K562 (cell line): ENCODE results near the gene ZNF598. TPM values are rescaled to one million over a fixed set of nuclear protein-coding genes. Genes with fewer than 3 reads are reported as not detected.

Source experiments
- CCAR2 ChIP-seq: fragments of 200-400 bp; formaldehyde crosslinking; IDR thresholded peaks from 2 replicates; pipeline ENCODE4 v1.6.1; 2017; ENCODE audit warnings: mild to moderate bottlenecking, low read depth, low read length
- EHMT2 ChIP-seq: fragments of 450-650 bp; IDR thresholded peaks from 2 replicates; pipeline ENCODE4 v1.6.1; 2018; ENCODE audit warnings: antibody characterized with exemption
- ERF ChIP-seq: fragments of 450-650 bp; formaldehyde crosslinking; IDR thresholded peaks from 2 replicates; pipeline ENCODE4 v1.4.0; 2020; ENCODE audit warnings: mild to moderate bottlenecking, mixed read lengths
- GATAD2A ChIP-seq: fragments of 450-650 bp; IDR thresholded peaks from 2 replicates; pipeline ENCODE4 v1.6.1; 2017
- KDM4B ChIP-seq, 2 experiments: fragments of 450-650 bp in 1 of 2; sonication (generic) in 1 of 2; IDR thresholded peaks; 2 replicates each; pipeline ENCODE4 v1.6.1; 2016 to 2017; ENCODE audit warnings: borderline replicate concordance in 2 of 2, antibody characterized with exemption in 1 of 2, low read depth in 1 of 2, mild to moderate bottlenecking in 1 of 2
- KLF10 ChIP-seq: fragments of 250-450 bp; sonication (Bioruptor Pico); IDR thresholded peaks from 2 replicates; pipeline ENCODE4 v1.6.1; 2021; ENCODE audit warnings: matching md5 sums
- MGA ChIP-seq: fragments of 450-650 bp; IDR thresholded peaks from 2 replicates; pipeline ENCODE4 v1.6.1; 2016; ENCODE audit warnings: mild to moderate bottlenecking, moderate library complexity
- PPARD ChIP-seq: fragments of 250-450 bp; sonication (Bioruptor Pico); IDR thresholded peaks from 2 replicates; pipeline ENCODE4 v1.8.0; 2022; ENCODE audit warnings: inconsistent platforms, mild to moderate bottlenecking, moderate library complexity
- SMARCB1 ChIP-seq: IDR thresholded peaks from 2 replicates; pipeline ENCODE4 v1.6.1; 2011; ENCODE audit warnings: improper control_type of control experiment, low read depth; ENCODE audit not compliant: insufficient read length
- SRSF7 ChIP-seq: fragments of 200-400 bp; formaldehyde crosslinking; optimal IDR thresholded peaks from 2 replicates; pipeline ENCODE3; 2017; ENCODE audit warnings: mild to moderate bottlenecking, low read depth, low read length
- ZNF263 ChIP-seq: sonication (generic); formaldehyde crosslinking; IDR thresholded peaks from 2 replicates; pipeline ENCODE4 v1.8.0; 2022; ENCODE audit warnings: mild to moderate bottlenecking, missing genetic modification reagents, borderline replicate concordance
- ZNF717 ChIP-seq: fragments of 250-450 bp; sonication (Bioruptor Pico); IDR thresholded peaks from 2 replicates; pipeline ENCODE4 v1.5.0; 2021
- polyA plus RNA-seq, 8 experiments: library from polyadenylated mRNA; depleted of rRNA in 4 of 8; stranded (reverse) in 5 of 8; unstranded in 3 of 8; fragments of >200 nt; fragmentation: Nextera tagmentation in 2 of 8; fragmentation: Illumina TruSeq in 1 of 8; extraction: Ambion mirVana in 2 of 8; extraction: Trizol in 1 of 8; gene quantifications; 2 replicates each; pipeline versions ENCODE4 v1.2.1 to v1.2.3, GENCODE V29; 2011 to 2014; ENCODE audit warnings: inconsistent platforms in 1 of 8, missing spikeins in 1 of 8
- total RNA-seq, 7 experiments: library from RNA; depleted of rRNA in 6 of 7; stranded (reverse); fragments of >200 nt in 6 of 7; fragmentation: Illumina TruSeq in 2 of 7; extraction: Trizol in 2 of 7; gene quantifications; 2 replicates each; pipeline versions ENCODE4 v1.2.1 to v1.2.3, GENCODE V29; 2011 to 2021; ENCODE audit warnings: low replicate concordance in 1 of 7
- TF ChIP-seq, protein P1 (sequence below): fragments of 450-650 bp; formaldehyde crosslinking; IDR thresholded peaks from 2 replicates; pipeline ENCODE4 v1.4.0; 2020; ENCODE audit warnings: mild to moderate bottlenecking, moderate library complexity

ZNF598 gene
- total and polyA plus RNA-seq, 9 of the 15 experiments (the other 6 are each of a cell fraction or from before 2014, with no cell fraction given): 0.11 to 115 (median 29.6) TPM

DNA sequence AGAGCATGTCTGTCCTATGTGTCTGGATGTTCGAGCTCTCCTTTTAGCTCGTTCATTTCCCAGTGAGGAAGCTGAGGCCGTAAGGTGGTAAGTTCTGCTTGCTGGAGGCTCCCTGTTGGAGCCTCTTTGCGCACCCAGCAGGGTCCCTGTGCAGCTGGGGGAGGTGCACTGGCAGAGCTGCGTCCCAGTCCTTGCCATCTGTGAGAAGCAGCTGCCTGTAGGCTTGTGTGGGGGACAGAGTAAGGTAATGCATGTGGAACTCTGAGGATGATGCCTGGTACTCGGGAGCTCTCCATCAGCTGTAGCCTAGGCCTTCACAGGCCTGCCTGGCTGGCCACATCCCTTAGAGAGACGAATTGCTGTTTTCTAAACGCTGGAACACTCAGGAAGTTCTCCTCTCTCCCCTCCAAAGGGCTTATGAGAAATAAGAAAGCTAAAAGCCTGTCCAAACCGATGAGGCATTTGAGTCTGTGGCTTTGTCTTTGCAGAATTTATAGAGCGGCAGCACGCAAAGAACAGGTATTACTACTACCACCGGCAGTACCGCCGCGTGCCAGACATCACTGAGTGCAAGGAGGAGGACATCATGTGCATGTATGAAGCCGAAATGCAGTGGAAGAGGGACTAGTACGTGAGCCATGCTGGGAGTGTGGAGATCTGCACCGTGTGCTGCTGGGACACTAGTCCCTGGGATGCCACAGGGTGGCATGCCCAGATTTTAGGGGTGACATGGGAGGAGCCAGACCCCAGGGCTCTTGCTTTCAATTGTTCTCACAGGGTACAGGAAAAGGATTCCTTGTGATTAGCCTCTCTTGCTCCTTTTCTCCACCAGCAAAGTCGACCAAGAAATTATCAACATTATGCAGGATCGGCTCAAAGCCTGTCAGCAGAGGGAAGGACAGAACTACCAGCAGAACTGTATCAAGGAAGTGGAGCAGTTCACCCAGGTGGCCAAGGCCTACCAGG is 48.7 kb downstream of the ZNF598 start (continued):
- no peak for TF ChIP-seq KDM4B (IDR thresholded peaks at IDR 0.05; ENCODE audit: borderline replicate concordance in 2 of 2, low read depth in 1 of 2)
- peak; percentile 84 for TF ChIP-seq KLF10 (CRISPR knock-in tag)
- TF ChIP-seq EHMT2: no peak
- TF ChIP-seq ERF: peak; percentile 90; the same call in 1 of the 2 replicates
- TF ChIP-seq PPARD (CRISPR knock-in tag): no peak
- TF ChIP-seq, protein P1, sequence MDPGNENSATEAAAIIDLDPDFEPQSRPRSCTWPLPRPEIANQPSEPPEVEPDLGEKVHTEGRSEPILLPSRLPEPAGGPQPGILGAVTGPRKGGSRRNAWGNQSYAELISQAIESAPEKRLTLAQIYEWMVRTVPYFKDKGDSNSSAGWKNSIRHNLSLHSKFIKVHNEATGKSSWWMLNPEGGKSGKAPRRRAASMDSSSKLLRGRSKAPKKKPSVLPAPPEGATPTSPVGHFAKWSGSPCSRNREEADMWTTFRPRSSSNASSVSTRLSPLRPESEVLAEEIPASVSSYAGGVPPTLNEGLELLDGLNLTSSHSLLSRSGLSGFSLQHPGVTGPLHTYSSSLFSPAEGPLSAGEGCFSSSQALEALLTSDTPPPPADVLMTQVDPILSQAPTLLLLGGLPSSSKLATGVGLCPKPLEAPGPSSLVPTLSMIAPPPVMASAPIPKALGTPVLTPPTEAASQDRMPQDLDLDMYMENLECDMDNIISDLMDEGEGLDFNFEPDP (CRISPR knock-in tag): 0 out of 2 replicates have a peak, but pooled peaks have one; percentile 54
- no peak for TF ChIP-seq SMARCB1
- TF ChIP-seq ZNF717 (CRISPR knock-in tag): peak; percentile 85; the same call in 1 of the 2 replicates
- TF ChIP-seq ZNF263 (CRISPR knock-in tag): 0 out of 2 replicates have a peak, but pooled peaks have one; percentile 3
- TF ChIP-seq CCAR2: 0 out of 2 replicates have a peak, but pooled peaks have one; percentile 29
- TF ChIP-seq MGA: no peak; the same call in none of the 2 replicates
- no peak for TF ChIP-seq SRSF7
- no peak for TF ChIP-seq GATAD2A
